Liver (tissue), 3 donors: ENCODE results near the gene HEATR3.

Experiments
- ATF3 ChIP-seq: IDR thresholded peaks from 2 replicates; pipeline ENCODE4 v1.6.1; 2016; ENCODE audit warnings: antibody characterized with exemption
- EGR1 ChIP-seq, 2 donors: IDR thresholded peaks; 2 replicates each; pipeline ENCODE4 v1.6.1; 2016 to 2018; ENCODE audit warnings: antibody characterized with exemption in 2 of 2, low read depth in 2 of 2
- FOXA1 ChIP-seq: IDR thresholded peaks from 2 replicates; pipeline ENCODE4 v1.6.1; 2016; ENCODE audit warnings: antibody characterized with exemption
- HNF4G ChIP-seq: IDR thresholded peaks from 2 replicates; pipeline ENCODE4 v1.6.1; 2016; ENCODE audit warnings: antibody characterized with exemption
- JUND ChIP-seq, 2 donors: IDR thresholded peaks; 2 replicates each; pipeline ENCODE4 v1.6.1; 2016; ENCODE audit warnings: antibody characterized with exemption in 2 of 2
- MAX ChIP-seq: IDR thresholded peaks from 2 replicates; pipeline ENCODE4 v1.6.1; 2016; ENCODE audit warnings: antibody characterized with exemption
- NR2F2 ChIP-seq: IDR thresholded peaks from 2 replicates; pipeline ENCODE4 v1.6.1; 2016; ENCODE audit warnings: antibody characterized with exemption
- RAD21 ChIP-seq, 2 donors: IDR thresholded peaks; 2 replicates each; pipeline ENCODE4 v1.6.1; 2016; ENCODE audit warnings: antibody characterized with exemption in 2 of 2, mild to moderate bottlenecking in 2 of 2
- REST ChIP-seq: IDR thresholded peaks from 2 replicates; pipeline ENCODE4 v1.6.1; 2016; ENCODE audit warnings: antibody characterized with exemption, mild to moderate bottlenecking
- SP1 ChIP-seq: IDR thresholded peaks from 2 replicates; pipeline ENCODE4 v1.6.1; 2018; ENCODE audit warnings: antibody characterized with exemption, mild to moderate bottlenecking
- TAF1 ChIP-seq: conservative IDR thresholded peaks from 2 replicates; pipeline ENCODE4 v1.6.1; 2016; ENCODE audit warnings: antibody characterized with exemption, mild to moderate bottlenecking
- YY1 ChIP-seq: IDR thresholded peaks from 2 replicates; pipeline ENCODE4 v1.6.1; 2016; ENCODE audit warnings: antibody characterized with exemption, mild to moderate bottlenecking
- ZBTB33 ChIP-seq: IDR thresholded peaks from 2 replicates; pipeline ENCODE4 v1.6.1; 2016; ENCODE audit warnings: antibody characterized with exemption
- TF ChIP-seq, protein P1 (sequence below): fragments of 150-350 bp; IDR thresholded peaks from 2 replicates; pipeline ENCODE4 v1.5.1; 2017; ENCODE audit warnings: improper control_type of control experiment, low read depth, low read length; ENCODE audit not compliant: missing input control
- donor health status: healthy.
- donor health status: healthy.

- TF ChIP-seq, protein P1, sequence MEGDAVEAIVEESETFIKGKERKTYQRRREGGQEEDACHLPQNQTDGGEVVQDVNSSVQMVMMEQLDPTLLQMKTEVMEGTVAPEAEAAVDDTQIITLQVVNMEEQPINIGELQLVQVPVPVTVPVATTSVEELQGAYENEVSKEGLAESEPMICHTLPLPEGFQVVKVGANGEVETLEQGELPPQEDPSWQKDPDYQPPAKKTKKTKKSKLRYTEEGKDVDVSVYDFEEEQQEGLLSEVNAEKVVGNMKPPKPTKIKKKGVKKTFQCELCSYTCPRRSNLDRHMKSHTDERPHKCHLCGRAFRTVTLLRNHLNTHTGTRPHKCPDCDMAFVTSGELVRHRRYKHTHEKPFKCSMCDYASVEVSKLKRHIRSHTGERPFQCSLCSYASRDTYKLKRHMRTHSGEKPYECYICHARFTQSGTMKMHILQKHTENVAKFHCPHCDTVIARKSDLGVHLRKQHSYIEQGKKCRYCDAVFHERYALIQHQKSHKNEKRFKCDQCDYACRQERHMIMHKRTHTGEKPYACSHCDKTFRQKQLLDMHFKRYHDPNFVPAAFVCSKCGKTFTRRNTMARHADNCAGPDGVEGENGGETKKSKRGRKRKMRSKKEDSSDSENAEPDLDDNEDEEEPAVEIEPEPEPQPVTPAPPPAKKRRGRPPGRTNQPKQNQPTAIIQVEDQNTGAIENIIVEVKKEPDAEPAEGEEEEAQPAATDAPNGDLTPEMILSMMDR = no peak
- no peak for TF ChIP-seq NR2F2
- no peak for TF ChIP-seq YY1
- no peak for TF ChIP-seq TAF1
- TF ChIP-seq JUND (IDR thresholded peaks at IDR 0.05) = no peak
- no peak for TF ChIP-seq MAX
- TF ChIP-seq FOXA1 = no peak
- TF ChIP-seq SP1 = no peak
- TF ChIP-seq RAD21 (IDR thresholded peaks at IDR 0.05) = no peak
- TF ChIP-seq REST = no peak
- no peak for TF ChIP-seq ATF3
- TF ChIP-seq EGR1 (IDR thresholded peaks at IDR 0.05; ENCODE audit: low read depth in 2 of 2) = no peak
- no peak for TF ChIP-seq ZBTB33
- TF ChIP-seq HNF4G = no peak
These were observed 31.0 kb downstream of the HEATR3 start for GRCh38 chr16:50096791-50097190.
